Psoas muscle (tissue), 8 donors: ENCODE measurements around the gene BAZ2B. TPM values are rescaled to one million over a fixed set of nuclear protein-coding genes. Genes with fewer than 3 reads are reported as not detected.

Source experiments
- ATAC-seq, 4 donors: fragments of 200-7000 bp; cut with Tn5 transposase; one replicate each; pipeline ENCODE4 v1.9.1; 2020; ENCODE audit warnings: moderate library complexity in 3 of 4, mild to moderate bottlenecking in 2 of 4
- DNase-seq, 2 donors: peaks; one replicate each; pipeline ENCODE4 v3.0.0-alpha.2; 2020
- H3K27ac ChIP-seq: fragments of 200-600 bp; one replicate; pipeline ENCODE4 v1.8.0; 2022
- H3K27me3 ChIP-seq, 3 donors: fragments of 200-600 bp in 1 of 3; one replicate each; pipeline versions ENCODE4 v1.6.1 to v1.8.0; 2013 to 2022; ENCODE audit warnings: low read length in 2 of 3, mild to moderate bottlenecking in 2 of 3, moderate library complexity in 1 of 3; ENCODE audit not compliant: insufficient read depth in 3 of 3
- H3K36me3 ChIP-seq, 2 donors: fragments of 200-600 bp in 1 of 2; one replicate each; pipeline versions ENCODE4 v1.6.1 to v1.8.0; 2013 to 2022; ENCODE audit warnings: low read depth in 1 of 2, mild to moderate bottlenecking in 1 of 2, moderate library complexity in 1 of 2; ENCODE audit not compliant: insufficient read depth in 1 of 2
- H3K4me1 ChIP-seq: fragments of 200-600 bp; one replicate; pipeline ENCODE4 v1.8.0; 2022
- H3K4me3 ChIP-seq: fragments of 200-600 bp; one replicate; pipeline ENCODE4 v1.8.0; 2022; ENCODE audit warnings: mild to moderate bottlenecking
- H3K9me3 ChIP-seq: fragments of 200-600 bp; one replicate; pipeline ENCODE4 v1.8.0; 2022
- CTCF ChIP-seq: fragments of 200-600 bp; IDR thresholded peaks from one replicate; pipeline ENCODE4 v1.8.0; 2022; ENCODE audit warnings: antibody characterized with exemption
- WGBS, 3 donors: extraction: QIAGEN DNeasy Blood & Tissue Kit; methylation state at CpG; one replicate each; pipeline versions ENCODE4 v1.1.6 to v1.1.7; 2013; 5-methylcytosine and 5-hydroxymethylcytosine counted together
- intact Hi-C, 2 donors: fragments of 100-400 bp; cut with DNase I; formaldehyde crosslinking; loops; one replicate each; pipeline versions ENCODE4 v1.11.0 to v1.14.2; 2022
- polyA plus RNA-seq, 3 donors: library from polyadenylated mRNA; stranded (reverse); fragments of 200-250 nt; gene quantifications; one replicate each; pipeline ENCODE4 v1.2.3, GENCODE V29; 2013
- total RNA-seq, 4 donors: library from RNA; stranded (reverse); fragmentation: NEBNext Ultra II Directional in 2 of 4; extraction: Animal tissue kit (Norgen Biotek cat#: 25700) in 2 of 4; gene quantifications; one replicate each; pipeline versions ENCODE4 v1.2.1 to v1.2.4, GENCODE V29; 2021 to 2023
- donor health status: healthy with polysubstance abuse.
- donor health status: DM: no; HTN: no; CAD: no; lungs with moderate emphysema.
- donor health status: Bipolar disorder and iron deficiency.
- donor health status: healthy.
- donor health status: DM: yes; HTN: yes; CAD: no.
- donor health status: DM: no; HTN: no; CAD: no.
- donor health status: DM: no; HTN: no; CAD: no.
- donor health status: DM: yes; HTN: yes; CAD: no.

Gene BAZ2B
- total and polyA plus RNA-seq, 7 donors: 7.5 to 27.0 (median 22.7) TPM

DNA sequence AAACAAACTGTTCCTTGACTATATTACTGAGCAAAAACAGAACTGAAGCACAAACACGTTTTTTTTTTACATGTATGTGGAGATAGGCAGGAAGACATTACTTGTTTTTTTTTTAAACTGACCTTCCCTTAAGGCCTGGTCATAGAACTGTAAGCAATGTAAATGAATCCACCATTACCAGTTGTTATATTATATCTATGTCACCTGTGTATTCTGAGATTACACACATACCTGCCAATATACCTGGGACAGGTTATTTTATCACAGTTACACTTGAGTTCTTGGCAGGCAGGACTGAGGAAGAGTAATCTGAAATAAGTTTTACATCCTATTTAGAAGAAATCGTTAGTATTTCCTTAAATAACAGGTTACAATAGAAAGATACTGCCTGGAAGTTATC, 155.3 kb downstream of the BAZ2B start:
- intact Hi-C loops: no loop called here
- Histone ChIP-seq H3K9me3 (no peaks in the 10 kb centered on the region), H3K4me1 (peaks cover 15% of the 10 kb centered on the region), H3K27ac (no peak overlapping the region), H3K27me3 (no peaks in the 10 kb centered on the region), H3K4me3 (no peak overlapping the region), H3K36me3 (no peaks in the 10 kb centered on the region)
- ATAC-seq (no peak), DNase-seq (no peak)
- no peak for TF ChIP-seq CTCF
- WGBS, 3 donors: 64 to 67% (median 66%) methylated on average over 2 of the region's 2 CpGs

- no peaks in the 10 kb centered on the region for H3K9me3 ChIP-seq
- peaks cover 19% of the 10 kb centered on the region for H3K4me1 ChIP-seq
- intact Hi-C loops: no loop called here
- H3K36me3 ChIP-seq: no peaks in the 10 kb centered on the region
- no peak overlapping the region for H3K27ac ChIP-seq
- no peak for DNase-seq
- ATAC-seq: no peak
- WGBS, 3 donors: 63 to 84% (median 69%) methylated on average over 1 of the region's 1 CpG
- no peaks in the 10 kb centered on the region for H3K27me3 ChIP-seq
- no peak overlapping the region for H3K4me3 ChIP-seq
- no peak for TF ChIP-seq CTCF
Measured at GRCh38 chr2:159460227-159460626, 156.1 kb downstream of the BAZ2B start.

- H3K27me3 ChIP-seq: no peaks in the 10 kb centered on the region
- TF ChIP-seq CTCF: no peak
- no peak overlapping the region for H3K4me3 ChIP-seq
- H3K9me3 ChIP-seq: no peaks in the 10 kb centered on the region
- no peak overlapping the region for H3K27ac ChIP-seq
- no peak for DNase-seq
- ATAC-seq: no peak
- intact Hi-C loops: no loop called here
- WGBS, 3 donors: 89 to 97% (median 89%) methylated on average over 1 of the region's 1 CpG
- H3K4me1 ChIP-seq: peaks cover 20% of the 10 kb centered on the region
- H3K36me3 ChIP-seq: no peaks in the 10 kb centered on the region
Measured at GRCh38 chr2:159459279-159459678, 157.1 kb downstream of the BAZ2B start.

DNA sequence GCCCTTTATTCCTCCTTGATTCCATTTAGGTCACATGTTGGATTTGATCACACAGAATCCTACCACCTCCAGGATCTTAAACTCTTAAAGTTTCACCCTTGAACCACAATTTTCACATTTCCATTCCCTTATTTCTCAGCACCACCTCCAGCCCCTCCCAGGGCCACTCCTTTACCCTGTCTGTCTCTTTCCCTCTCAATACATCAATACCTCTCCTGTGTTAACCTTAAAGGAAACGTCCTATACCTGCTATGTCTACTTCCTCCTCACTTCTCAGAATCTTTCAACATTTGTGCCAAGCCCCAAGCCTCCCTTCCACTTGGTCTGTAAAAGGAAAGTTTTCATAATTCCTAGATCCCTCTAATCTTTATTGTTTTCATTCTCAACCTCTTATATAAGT, 158.8 kb downstream of the BAZ2B start:
- intact Hi-C loops: no loop called here
- Histone ChIP-seq H3K9me3 (no peaks in the 10 kb centered on the region), H3K36me3 (no peaks in the 10 kb centered on the region), H3K4me3 (no peak overlapping the region), H3K27ac (no peak overlapping the region), H3K27me3 (no peaks in the 10 kb centered on the region), H3K4me1 (peaks cover 20% of the 10 kb centered on the region)
- WGBS, 3 donors: 75 to 80% (median 78%) methylated on average over 1 of the region's 1 CpG
- TF ChIP-seq CTCF: no peak
- no peak for DNase-seq
- no peak for ATAC-seq
